GM12878 (cell line): ENCODE data around the gene JPT1. TPM values are rescaled to one million over a fixed set of nuclear protein-coding genes. Genes with fewer than 3 reads are reported as not detected.

Source experiments
- ATAC-seq: fragments of 200-7000 bp; cut with Tn5 transposase; 3 replicates; pipeline ENCODE4 v1.9.1; 2020; ENCODE audit warnings: mild to moderate bottlenecking, moderate library complexity
- BruUV-seq: library from RNA; stranded (reverse); fragments of 400-500 nt; replicated peaks from 2 replicates; lab custom pipeline; 2021; lab: Mats Ljungman, UMichigan
- CTCF ChIA-PET: fragments of 300-600 bp; sonication (Branson Sonifier 250); formaldehyde crosslinking; extraction: SDS; loops from one replicate; lab custom pipeline; 2021; ENCODE audit warnings: inconsistent platforms; lab: Yijun Ruan, JAX
- POLR2A ChIA-PET: fragments of 350-600 bp; formaldehyde crosslinking; extraction: SDS; loops from one replicate; lab custom pipeline; 2021; ENCODE audit warnings: inconsistent platforms; lab: Charles Lee
- RAD21 ChIA-PET: fragments of 300-600 bp; sonication (Branson Sonifier 250); formaldehyde crosslinking; loops from one replicate; lab custom pipeline; 2023; ENCODE audit warnings: antibody characterized with exemption; ENCODE audit not compliant: unreplicated experiment; lab: Charles Lee
- SMC1A ChIA-PET: fragments of 300-600 bp; sonication (Branson Sonifier 250); formaldehyde crosslinking; loops from one replicate; lab custom pipeline; 2023; ENCODE audit not compliant: unreplicated experiment, uncharacterized antibody; lab: Charles Lee
- DNase-seq: peaks from one replicate; pipeline ENCODE4 v3.0.0-alpha.2; 2011; ENCODE audit warnings: low read depth, low spot score
- FAIRE-seq: peaks from 3 replicates; lab custom pipeline; 2011; peaks lifted over from hg19 to GRCh38; lab: Jason Lieb, UNC
- H2AFZ ChIP-seq: 2 replicates; pipeline ENCODE4 v1.6.0; 2011; ENCODE audit warnings: low read depth, low read length, control low read depth; ENCODE audit not compliant: control insufficient read depth
- H3K27ac ChIP-seq: 2 replicates; pipeline ENCODE4 v1.5.1; 2011; ENCODE audit warnings: control low read depth; ENCODE audit not compliant: control insufficient read depth, insufficient read depth
- H3K27me3 ChIP-seq, 2 experiments: replicated peaks in 1 of 2; 2 replicates each; pipeline versions ENCODE4 v1.6.0 to v1.6.1; 2011; ENCODE audit warnings: low read length in 1 of 2; ENCODE audit not compliant: control insufficient read depth in 2 of 2, insufficient read depth in 2 of 2
- H3K36me3 ChIP-seq, 2 experiments: 2 replicates each; pipeline ENCODE4 v1.5.1; 2011; ENCODE audit warnings: low read length in 1 of 2; ENCODE audit not compliant: control insufficient read depth in 2 of 2, insufficient read depth in 2 of 2
- H3K4me1 ChIP-seq: 2 replicates; pipeline ENCODE4 v1.6.1; 2011; ENCODE audit warnings: mild to moderate bottlenecking, low read length, moderate library complexity, mixed read lengths; ENCODE audit not compliant: control insufficient read depth, insufficient read depth
- H3K4me2 ChIP-seq: 2 replicates; pipeline ENCODE4 v1.6.0; 2011; ENCODE audit warnings: control low read depth; ENCODE audit not compliant: control insufficient read depth, insufficient read depth
- H3K4me3 ChIP-seq: fragments of 200-600 bp; sonication (generic); 2 replicates; pipeline ENCODE4 v1.5.1; 2016
- H3K79me2 ChIP-seq: 2 replicates; pipeline ENCODE4 v1.6.0; 2011; ENCODE audit warnings: low read length; ENCODE audit not compliant: control insufficient read depth, insufficient read depth
- H3K9ac ChIP-seq: 2 replicates; pipeline ENCODE4 v1.8.0; 2011; ENCODE audit warnings: low read length, control low read depth, mixed read lengths; ENCODE audit not compliant: control insufficient read depth, insufficient read depth
- H3K9me3 ChIP-seq: replicated peaks from 3 replicates; pipeline ENCODE4 v1.5.1; 2011; ENCODE audit warnings: mild to moderate bottlenecking, low read length; ENCODE audit not compliant: control insufficient read depth, insufficient read depth
- H4K20me1 ChIP-seq: 2 replicates; pipeline ENCODE4 v1.6.0; 2011; ENCODE audit not compliant: control insufficient read depth, insufficient read depth
- ATF7 ChIP-seq: fragments of 450-650 bp; IDR thresholded peaks from 2 replicates; pipeline ENCODE4 v1.6.1; 2016; ENCODE audit warnings: low read depth, mild to moderate bottlenecking
- GATAD2B ChIP-seq: fragments of 450-650 bp; conservative IDR thresholded peaks from 2 replicates; pipeline ENCODE4 v1.6.1; 2017; ENCODE audit warnings: low read depth, mild to moderate bottlenecking, moderate library complexity
- MXI1 ChIP-seq: fragments of 150-350 bp; IDR thresholded peaks from 2 replicates; pipeline ENCODE4 v1.6.1; 2011; ENCODE audit warnings: low read depth, mild to moderate bottlenecking, inconsistent platforms, low read length, improper control_type of control experiment
- NR2F1 ChIP-seq: fragments of 450-650 bp; conservative IDR thresholded peaks from 2 replicates; pipeline ENCODE4 v1.6.1; 2017; ENCODE audit warnings: mild to moderate bottlenecking
- RUNX3 ChIP-seq: IDR thresholded peaks from 2 replicates; pipeline ENCODE4 v1.6.1; 2012; ENCODE audit warnings: low read length, inconsistent platforms
- WGBS: methylation state at CpG from one replicate; pipeline ENCODE4 v1.1.6; 2016; ENCODE audit warnings: low lambda C conversion rate; ENCODE audit not compliant: insufficient replicate concordance, insufficient coverage; ENCODE audit errors: missing lambda C conversion rate; 5-methylcytosine and 5-hydroxymethylcytosine counted together
- in situ Hi-C: fragments of 300-500 bp; cut with MboI; formaldehyde crosslinking; loops from 9 replicates; pipeline ENCODE4 v1.14.3; 2018; ENCODE audit warnings: mixed read lengths
- intact Hi-C: fragments of 100-400 bp; cut with micrococcal nuclease; formaldehyde crosslinking; loops from one replicate; pipeline ENCODE4 v1.14.2; 2022; ENCODE audit not compliant: unreplicated experiment
- polyA plus RNA-seq, 11 experiments: library from polyadenylated mRNA; depleted of rRNA in 4 of 11; unstranded in 6 of 11; stranded (reverse) in 5 of 11; fragments of >200 nt; fragmentation: Nextera tagmentation in 4 of 11; fragmentation: Illumina TruSeq in 1 of 11; extraction: Ambion mirVana in 4 of 11; extraction: Trizol in 1 of 11; gene quantifications; 1 replicate in 1 of 11; 2 replicates in 10 of 11; pipeline versions ENCODE4 v1.2.1 to v1.2.3, GENCODE V29; 2011 to 2016; ENCODE audit warnings: inconsistent platforms in 2 of 11, missing spikeins in 2 of 11, low read depth in 1 of 11
- total RNA-seq, 4 experiments: library from RNA; depleted of rRNA in 3 of 4; stranded (reverse); fragments of >200 nt in 3 of 4; fragmentation: Illumina TruSeq in 1 of 4; extraction: Trizol in 1 of 4; gene quantifications; 2 replicates each; pipeline versions ENCODE4 v1.2.1 to v1.2.3, GENCODE V29; 2013 to 2021
- TF ChIP-seq, protein P1 (sequence below): fragments of 150-350 bp; IDR thresholded peaks from 2 replicates; pipeline ENCODE4 v1.6.1; 2016; ENCODE audit warnings: low read depth, low read length

The JPT1 gene
- total and polyA plus RNA-seq, 10 of the 15 experiments (the other 5 are each of a cell fraction or from before 2014, with no cell fraction given), result 79.7 to 651 (median 323) TPM

- TF ChIP-seq, protein P1, sequence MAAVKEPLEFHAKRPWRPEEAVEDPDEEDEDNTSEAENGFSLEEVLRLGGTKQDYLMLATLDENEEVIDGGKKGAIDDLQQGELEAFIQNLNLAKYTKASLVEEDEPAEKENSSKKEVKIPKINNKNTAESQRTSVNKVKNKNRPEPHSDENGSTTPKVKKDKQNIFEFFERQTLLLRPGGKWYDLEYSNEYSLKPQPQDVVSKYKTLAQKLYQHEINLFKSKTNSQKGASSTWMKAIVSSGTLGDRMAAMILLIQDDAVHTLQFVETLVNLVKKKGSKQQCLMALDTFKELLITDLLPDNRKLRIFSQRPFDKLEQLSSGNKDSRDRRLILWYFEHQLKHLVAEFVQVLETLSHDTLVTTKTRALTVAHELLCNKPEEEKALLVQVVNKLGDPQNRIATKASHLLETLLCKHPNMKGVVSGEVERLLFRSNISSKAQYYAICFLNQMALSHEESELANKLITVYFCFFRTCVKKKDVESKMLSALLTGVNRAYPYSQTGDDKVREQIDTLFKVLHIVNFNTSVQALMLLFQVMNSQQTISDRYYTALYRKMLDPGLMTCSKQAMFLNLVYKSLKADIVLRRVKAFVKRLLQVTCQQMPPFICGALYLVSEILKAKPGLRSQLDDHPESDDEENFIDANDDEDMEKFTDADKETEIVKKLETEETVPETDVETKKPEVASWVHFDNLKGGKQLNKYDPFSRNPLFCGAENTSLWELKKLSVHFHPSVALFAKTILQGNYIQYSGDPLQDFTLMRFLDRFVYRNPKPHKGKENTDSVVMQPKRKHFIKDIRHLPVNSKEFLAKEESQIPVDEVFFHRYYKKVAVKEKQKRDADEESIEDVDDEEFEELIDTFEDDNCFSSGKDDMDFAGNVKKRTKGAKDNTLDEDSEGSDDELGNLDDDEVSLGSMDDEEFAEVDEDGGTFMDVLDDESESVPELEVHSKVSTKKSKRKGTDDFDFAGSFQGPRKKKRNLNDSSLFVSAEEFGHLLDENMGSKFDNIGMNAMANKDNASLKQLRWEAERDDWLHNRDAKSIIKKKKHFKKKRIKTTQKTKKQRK, result no peak
- peak; percentile 41; the same call in 1 of the 2 replicates for TF ChIP-seq RUNX3
- TF ChIP-seq ATF7, result peak; percentile 43
- TF ChIP-seq MXI1, result no peak
- TF ChIP-seq, all 136 proteins: peak for 2
These were observed 24.1 kb upstream of the JPT1 start (continued) for GRCh38 chr17:75178453-75178852.

- Histone ChIP-seq H2AFZ (no peak overlapping the region), H3K9ac (no peak overlapping the region), H3K27me3 (no peaks in the 10 kb centered on the region), H4K20me1 (no peaks in the 10 kb centered on the region), H3K36me3 (peaks cover 7 to 31% of the 10 kb centered on the region in 2 experiments), H3K4me1 (no peaks in the 10 kb centered on the region), H3K4me3 (no peak overlapping the region), H3K4me2 (no peak overlapping the region), H3K27ac (no peak overlapping the region), H3K79me2 (peaks cover 55% of the 10 kb centered on the region), H3K9me3 (no peaks in the 10 kb centered on the region)
- ChIA-PET RAD21 (interaction anchor here (1.3 to 1.9 kb wide), 2 partner anchors 25 to 63 kb away, joined by 5 read pairs; no protein-coding TSS in a partner anchor), POLR2A (interaction anchor here (1.1 kb wide), 1 partner anchor 26 kb away, joined by 3 read pairs; no protein-coding TSS in a partner anchor), SMC1A (interaction anchor here (1.1 to 3.5 kb wide), 3 partner anchors 29 to 215 kb away, joined by 3 to 26 read pairs (median 4); partner anchors contain the start of gene NUP85), CTCF (interaction anchor here (1.0 to 10.6 kb wide), 3 partner anchors 25 to 215 kb away, joined by 3 to 199 read pairs (median 78); no protein-coding TSS in a partner anchor)
- 67% methylated on average over 5 of the region's 5 CpGs for WGBS
- TF ChIP-seq GATAD2B, result no peak
- TF ChIP-seq NR2F1, result no peak
- ATAC-seq (no peak), DNase-seq (no peak), FAIRE-seq (no peak)
- in situ Hi-C loops, result no loop called here
- intact Hi-C loops, result no loop called here
- BruUV-seq, result no TSS peak
These were observed 22.3 kb upstream of the JPT1 start for GRCh38 chr17:75176625-75177024.
